IPS-NIHi11 (cell line): ENCODE data around the gene PATL1.
"Not testable (repeated sequence)": the region's sequence is repeated elsewhere in the genome, so short reads cannot be mapped to it uniquely, and the experiment has no call there.

Experiments used
- DNase-seq: peaks from one replicate; pipeline ENCODE4 v3.0.0; 2012; ENCODE audit warnings: mixed read lengths, low spot score

PATL1 gene

DNA sequence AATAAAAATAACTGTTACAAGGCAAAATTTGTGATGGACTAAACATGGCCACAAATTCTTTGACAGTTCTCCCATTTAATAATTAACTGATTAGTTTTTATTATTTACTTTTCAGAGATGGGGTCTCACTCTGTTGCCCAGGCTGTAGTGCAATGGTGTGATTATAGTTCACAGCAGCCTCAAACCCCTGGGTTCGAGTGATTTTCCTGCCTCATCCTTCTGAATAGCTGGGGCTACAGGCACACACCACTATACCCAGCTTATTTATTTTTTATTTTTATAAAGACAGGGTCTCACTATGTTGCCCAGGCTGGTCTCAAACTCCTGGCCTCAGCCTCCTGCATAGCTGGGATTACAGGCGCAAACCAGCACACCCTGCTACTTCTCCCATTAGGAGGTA lies 4.5 kb upstream of the PATL1 start:
- DNase-seq, result no peak

- DNase-seq, result no peak
Observed at GRCh38 chr11:59671471-59671870, 2.6 kb upstream of the PATL1 start.

DNA sequence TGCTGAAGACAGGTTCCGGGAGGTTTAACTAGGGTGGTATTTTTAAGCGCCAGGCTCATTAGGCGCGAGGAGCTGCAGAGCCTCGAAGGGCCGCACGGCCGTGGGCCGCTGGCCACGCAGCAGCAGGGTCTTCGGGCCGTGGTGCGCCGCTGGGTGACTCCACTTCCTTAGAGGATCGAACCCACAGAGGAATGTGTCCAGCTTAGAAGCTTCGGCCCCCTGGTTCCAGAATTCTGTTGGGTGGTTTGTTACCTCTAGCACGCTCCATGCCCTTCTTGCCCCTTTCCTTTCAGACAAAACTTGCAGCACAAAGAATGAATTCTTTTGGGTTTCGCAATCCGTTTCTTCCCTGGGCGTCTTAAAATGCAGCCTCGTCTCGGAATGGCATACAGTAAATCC lies 773 bp upstream of the PATL1 start:
- no peak for DNase-seq

GRCh38 chr11:59668188-59668949 lies 468 bp downstream of the PATL1 start:
- peak; percentile 70 for DNase-seq

DNA sequence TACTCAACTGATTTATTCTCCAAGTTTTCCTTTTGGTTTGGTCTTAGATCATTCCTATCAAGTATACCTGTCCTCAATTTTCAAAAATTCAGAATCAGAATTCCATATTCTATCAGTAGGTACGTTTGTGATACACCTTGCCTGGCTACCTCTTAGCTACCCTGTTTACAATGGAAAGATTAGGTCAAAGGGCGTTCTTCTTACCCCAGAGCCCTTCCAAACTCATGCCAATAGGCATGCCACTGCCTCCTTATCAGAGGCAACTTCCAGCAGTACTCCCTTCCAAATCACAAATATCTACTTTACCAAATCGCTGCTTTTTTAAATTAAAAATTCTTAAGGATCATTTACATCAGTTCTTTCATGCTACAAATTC lies 1.0 kb downstream of the PATL1 start:
- DNase-seq, result no peak

DNA sequence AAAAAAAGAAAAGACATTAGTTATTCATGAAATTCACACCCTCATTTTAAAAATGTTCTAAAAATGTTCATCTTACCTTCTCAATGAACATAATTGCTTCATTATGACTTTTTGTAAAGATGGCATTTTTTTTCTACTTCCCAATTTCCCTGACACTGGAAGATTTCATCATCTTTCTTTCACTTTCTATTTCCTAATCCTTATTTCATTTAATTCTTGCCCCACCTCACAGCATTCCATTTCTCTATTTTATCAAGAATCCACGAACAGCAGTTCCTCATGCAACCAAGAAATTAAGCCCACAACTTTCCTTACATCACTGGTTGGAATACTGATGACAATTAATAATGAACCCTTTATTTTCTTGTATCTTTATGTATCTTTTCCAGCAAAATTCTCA lies 1.9 kb downstream of the PATL1 start:
- no peak for DNase-seq

DNA sequence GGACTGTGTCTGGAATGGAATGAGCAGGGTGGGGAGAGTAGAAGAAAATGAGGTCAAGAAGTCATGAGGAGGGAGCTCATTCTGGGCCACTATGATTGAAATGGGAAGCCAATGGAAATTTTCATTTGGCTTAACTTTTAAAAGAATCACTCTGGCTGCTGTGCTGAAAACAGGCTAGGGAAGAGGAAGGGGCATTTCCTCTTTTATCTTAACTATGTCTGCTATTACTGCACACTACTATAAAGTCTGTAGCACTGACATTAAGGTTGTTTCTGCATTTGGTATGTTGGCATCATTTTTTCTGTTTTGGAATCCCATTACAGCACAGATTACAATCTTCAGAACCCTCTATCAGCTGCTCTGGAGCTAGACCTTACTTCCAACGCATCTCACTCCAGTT lies 8.2 kb downstream of the PATL1 start:
- no peak for DNase-seq

GRCh38 chr11:59659981-59660380 lies 8.9 kb downstream of the PATL1 start:
- DNase-seq, result no peak

GRCh38 chr11:59658036-59658435 lies 10.8 kb downstream of the PATL1 start:
- no peak for DNase-seq

DNA sequence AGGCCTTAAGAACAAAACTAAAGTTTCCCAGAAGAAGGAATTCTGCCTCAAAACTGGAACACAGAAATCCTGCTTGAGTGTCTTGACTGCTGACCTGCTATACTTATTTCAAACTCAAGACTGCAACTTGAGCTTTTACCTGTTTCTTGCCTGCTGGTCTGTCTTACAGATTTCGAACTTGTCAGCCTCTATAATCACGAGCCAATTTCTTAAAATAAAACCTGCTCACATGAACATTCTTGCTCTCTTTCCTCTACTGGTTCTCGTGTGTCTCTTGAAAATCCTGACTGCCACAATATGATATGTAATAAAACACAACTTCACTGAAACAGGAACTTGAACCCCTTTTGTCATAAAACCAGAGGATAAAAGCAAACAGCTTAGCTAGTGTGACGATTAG lies 13.9 kb downstream of the PATL1 start:
- DNase-seq, result no peak

DNA sequence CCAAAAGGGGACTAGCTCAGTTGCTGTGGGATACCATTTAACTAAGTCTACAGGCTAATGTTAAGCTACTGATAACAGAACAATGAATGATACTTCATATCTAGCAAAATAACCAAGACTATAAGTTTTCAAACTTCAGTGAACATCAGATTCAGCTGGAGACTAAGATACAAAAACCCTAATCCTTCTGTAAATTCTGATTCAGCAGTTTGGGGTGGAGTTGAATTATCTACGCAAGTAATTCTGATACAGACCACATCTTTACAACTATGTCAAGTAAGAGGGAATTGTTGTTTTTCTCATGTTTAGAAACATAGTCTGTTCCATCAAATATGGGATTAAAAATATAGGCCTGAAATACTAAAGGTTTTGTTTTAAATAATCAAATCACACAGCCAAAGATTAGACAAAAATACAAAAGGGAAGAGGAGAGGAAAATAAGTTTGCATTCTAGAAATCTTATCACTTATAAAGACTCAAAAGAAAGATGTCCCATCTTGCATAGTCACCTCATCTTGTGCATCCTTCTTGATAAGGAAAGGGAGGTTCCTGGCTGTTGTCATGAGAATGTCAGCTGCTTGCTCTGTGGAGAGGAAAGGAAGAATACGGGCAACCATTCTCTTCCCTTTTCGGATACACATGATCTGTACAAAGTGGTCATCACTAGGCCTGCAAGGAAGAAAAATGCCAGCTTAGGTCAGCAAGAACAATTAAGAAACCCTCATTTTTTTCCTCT lies 21.4 kb downstream of the PATL1 start:
- DNase-seq, result no peak

DNA sequence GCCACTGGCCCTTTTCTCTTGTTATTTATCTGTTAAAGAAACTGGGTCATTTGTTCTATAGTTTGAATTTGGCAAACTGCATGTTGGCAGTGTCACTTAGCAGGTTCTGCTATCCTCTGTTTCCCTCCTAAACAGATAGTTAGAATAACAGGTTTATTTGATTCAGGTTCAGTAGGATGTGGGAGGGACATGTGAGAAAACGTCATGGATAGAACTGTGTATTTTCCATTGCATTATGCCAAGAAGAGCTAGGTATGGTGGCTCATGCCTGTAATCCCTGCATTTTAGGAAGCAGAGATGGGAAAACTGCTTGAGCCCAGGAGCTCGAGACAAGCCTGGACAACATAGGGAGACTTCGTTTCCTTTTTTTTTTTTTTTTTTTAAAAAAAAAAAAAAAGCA lies 24.3 kb downstream of the PATL1 start:
- no peak for DNase-seq

DNA sequence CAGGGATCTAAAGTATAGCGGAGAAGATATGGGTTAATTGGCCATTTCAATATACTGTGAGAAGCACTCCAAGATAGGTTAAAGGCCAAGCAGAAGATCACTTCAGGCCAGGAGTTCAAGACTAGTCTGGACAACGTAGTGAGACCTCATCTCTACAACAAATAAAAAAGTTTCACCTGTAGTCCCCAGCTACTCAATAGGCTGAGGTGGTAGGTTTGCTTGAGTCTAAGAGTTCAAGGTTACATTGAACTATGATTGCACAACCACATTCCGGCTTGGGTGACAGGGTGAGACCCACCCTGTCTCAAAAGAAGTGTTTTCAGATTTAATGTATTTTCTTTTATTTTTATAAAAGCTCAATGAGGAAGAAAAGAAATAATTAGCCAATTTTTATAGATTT lies 25.4 kb downstream of the PATL1 start:
- no peak for DNase-seq

DNA sequence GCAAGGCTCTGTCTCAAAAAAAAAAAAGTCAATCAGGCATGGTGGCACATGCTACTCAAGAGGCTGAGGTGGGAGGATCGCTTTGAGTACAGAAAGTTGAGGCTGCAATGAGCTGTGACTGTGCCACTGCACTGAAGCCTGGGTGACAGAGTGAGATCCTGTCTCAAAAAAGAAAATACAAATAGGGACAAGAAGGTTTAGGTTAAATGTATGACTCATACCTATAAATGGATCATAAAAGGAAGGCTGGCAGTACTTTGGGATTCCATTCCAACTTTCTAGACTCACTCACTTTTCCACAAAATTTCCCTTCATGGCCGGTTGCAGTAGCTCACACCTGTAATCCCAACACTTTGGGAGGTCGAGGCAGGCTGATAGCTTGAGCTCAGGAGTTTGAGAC lies 27.7 kb downstream of the PATL1 start:
- DNase-seq, result no peak

DNA sequence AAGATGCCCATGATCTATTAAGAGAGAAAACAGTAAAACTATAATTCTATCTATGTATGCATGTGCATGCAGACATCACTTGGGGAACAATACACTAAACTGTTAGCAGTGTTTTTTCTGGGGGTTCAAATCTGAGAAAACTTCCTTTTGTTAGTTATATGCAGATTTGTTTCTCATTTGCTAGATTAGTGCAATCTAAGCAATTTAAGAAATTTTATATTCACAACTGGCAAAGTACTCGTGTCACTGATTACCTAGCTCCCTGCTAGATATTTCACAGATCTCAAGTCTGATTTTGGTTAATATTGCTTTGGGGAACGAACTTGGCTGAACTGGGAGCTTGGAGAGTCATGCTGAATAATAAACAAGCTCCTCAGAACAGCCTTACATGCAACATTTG lies 38.3 kb downstream of the PATL1 start:
- no peak for DNase-seq

- no peak for DNase-seq
Observed at GRCh38 chr11:59629996-59630395, 38.8 kb downstream of the PATL1 start.

GRCh38 chr11:59626969-59627368 lies 41.9 kb downstream of the PATL1 start:
- DNase-seq, result not testable (repeated sequence)

- DNase-seq, result no peak
Observed at GRCh38 chr11:59625703-59626102, 43.1 kb downstream of the PATL1 start.

GRCh38 chr11:59617876-59618275 lies 51.0 kb downstream of the PATL1 start:
- DNase-seq, result no peak

- DNase-seq, result no peak
Observed at GRCh38 chr11:59616396-59616982, 52.3 kb downstream of the PATL1 start.

- DNase-seq, result peak; percentile 97
Observed at GRCh38 chr11:59615637-59616395, 53.0 kb downstream of the PATL1 start, which contains the start of gene OSBP. Gene OSBP (minus strand): TSS chr11:59615774. CDS start chr11:59615664, 110 bp downstream.

DNA sequence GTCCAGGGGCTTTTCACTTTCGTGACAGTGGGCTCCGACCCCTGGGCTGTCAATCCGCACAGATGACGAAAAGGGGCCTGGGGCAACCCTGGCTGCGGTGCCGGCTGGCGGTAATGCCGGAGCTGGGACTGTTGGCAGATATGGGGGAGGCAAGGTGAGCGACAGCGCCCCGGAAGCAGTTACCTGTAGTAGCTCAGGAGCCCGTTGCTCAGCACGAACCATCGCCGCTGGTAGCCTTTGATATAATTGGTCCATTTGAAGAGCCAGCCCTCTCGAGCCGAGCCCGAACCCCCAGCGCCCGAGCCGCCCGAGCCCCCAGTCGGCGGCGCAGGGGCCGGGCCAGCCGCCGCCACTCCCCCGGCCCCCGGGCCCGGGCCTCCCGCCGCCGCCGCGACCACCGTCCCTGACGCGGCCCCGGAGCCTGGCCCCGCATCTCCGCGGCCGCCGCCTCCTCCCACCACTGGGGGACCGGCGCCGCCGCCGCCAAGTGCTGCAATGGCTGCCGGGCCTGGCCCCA lies 53.7 kb downstream of the PATL1 start:
- peak; percentile 63 for DNase-seq
